ENCODE results near the gene RNF31. TPM values are rescaled to one million over a fixed set of nuclear protein-coding genes. Genes with fewer than 3 reads are reported as not detected.

RNF31 gene
- total RNA-seq, 2 donors from 2014 or later: 73.8 to 76.9 TPM

GRCh38 chr14:24113801-24114531, 33.3 kb upstream of the RNF31 start:
- no peaks in the 10 kb centered on the region for H3K27me3 ChIP-seq (replicated peaks; ENCODE audit: insufficient read depth)
- H3K9me3 ChIP-seq: no peaks in the 10 kb centered on the region
- H3K27ac ChIP-seq: peak overlapping the region; percentile 99
- TF ChIP-seq POLR2A (IDR thresholded peaks at IDR 0.05) (peak; percentile 26), POLR2AphosphoS5 (IDR thresholded peaks at IDR 0.05) (no peak), CTCF (IDR thresholded peaks at IDR 0.05) (no peak)
- H3K36me3 ChIP-seq: peaks cover 2 to 7% of the 10 kb centered on the region in 2 donors
- peak overlapping the region; percentile 62 to 69 for H3K4me3 ChIP-seq
- peak; percentile 75 for DNase-seq (ENCODE audit: low spot score)
- under 1% methylated on average over 42 of the region's 42 CpGs for WGBS
- intact Hi-C loops (cut with DNase I): loop anchor here (2.0 kb wide), 2 partner anchors 19 to 27 kb away; partner anchors contain the start of genes EMC9 and PCK2
- H3K4me1 ChIP-seq (replicated peaks): peaks cover 4% of the 10 kb centered on the region

GRCh38 chr14:24114532-24115421, 32.5 kb upstream of the RNF31 start, which contains the start of the genes DCAF11 and NRL:
Gene DCAF11, plus strand, starts transcription at chr14:24114777. Its CDS starts 818 bp downstream, at chr14:24115595.
Gene NRL, minus strand, starts transcription at chr14:24114949. Its CDS starts 32,101 bp downstream, at chr14:24082848.
- H3K27ac ChIP-seq: peak within 1 kb of the TSS; percentile 99
- WGBS: under 1% methylated on average over 64 of the region's 65 CpGs
- no peaks in the 10 kb centered on the region for H3K9me3 ChIP-seq
- H3K4me3 ChIP-seq: peak within 1 kb of the TSS; percentile 62 to 69
- intact Hi-C loops (cut with DNase I): loop anchor here (2.0 kb wide), 2 partner anchors 20 to 26 kb away; partner anchors contain the start of genes EMC9 and PCK2
- DNase-seq (ENCODE audit: low spot score): peak; percentile 99
- peaks cover 2 to 14% of the 10 kb centered on the region in 2 donors for H3K36me3 ChIP-seq
- H3K27me3 ChIP-seq (replicated peaks; ENCODE audit: insufficient read depth): no peaks in the 10 kb centered on the region
- TF ChIP-seq CTCF (IDR thresholded peaks at IDR 0.05): peak in 1 of 4 experiments; percentile 2
- peak; percentile 93 for TF ChIP-seq POLR2AphosphoS5 (IDR thresholded peaks at IDR 0.05)
- peak; percentile 84 for TF ChIP-seq POLR2A (IDR thresholded peaks at IDR 0.05)
- peaks cover 4% of the 10 kb centered on the region for H3K4me1 ChIP-seq (replicated peaks)

GRCh38 chr14:24115422-24116127, 31.7 kb upstream of the RNF31 start:
- no peak for DNase-seq (ENCODE audit: low spot score)
- peaks cover 4% of the 10 kb centered on the region for H3K4me1 ChIP-seq (replicated peaks)
- peaks cover 6 to 15% of the 10 kb centered on the region in 2 donors for H3K36me3 ChIP-seq
- peak overlapping the region; percentile 62 to 69 for H3K4me3 ChIP-seq
- intact Hi-C loops (cut with DNase I): loop anchor here (2.0 kb wide), 2 partner anchors 21 to 25 kb away; partner anchors contain the start of genes EMC9 and PCK2
- WGBS: 2% methylated on average over 14 of the region's 14 CpGs
- no peaks in the 10 kb centered on the region for H3K27me3 ChIP-seq (replicated peaks; ENCODE audit: insufficient read depth)
- H3K27ac ChIP-seq: peak overlapping the region; percentile 99
- TF ChIP-seq POLR2AphosphoS5 (IDR thresholded peaks at IDR 0.05): no peak
- TF ChIP-seq POLR2A (IDR thresholded peaks at IDR 0.05): no peak
- TF ChIP-seq CTCF (IDR thresholded peaks at IDR 0.05): no peak
- no peaks in the 10 kb centered on the region for H3K9me3 ChIP-seq

- H3K4me3 ChIP-seq: peak overlapping the region; percentile 62 to 69
- WGBS: 72% methylated on average over 6 of the region's 6 CpGs
- H3K36me3 ChIP-seq: peaks cover 11 to 22% of the 10 kb centered on the region in 2 donors
- H3K27ac ChIP-seq: peak overlapping the region; percentile 99
- TF ChIP-seq POLR2A (IDR thresholded peaks at IDR 0.05) (no peak), CTCF (IDR thresholded peaks at IDR 0.05) (no peak), POLR2AphosphoS5 (IDR thresholded peaks at IDR 0.05) (no peak)
- intact Hi-C loops (cut with DNase I): no loop called here
- DNase-seq (ENCODE audit: low spot score): no peak
- H3K27me3 ChIP-seq (replicated peaks; ENCODE audit: insufficient read depth): no peaks in the 10 kb centered on the region
- H3K4me1 ChIP-seq (replicated peaks): peaks cover 4% of the 10 kb centered on the region
- H3K9me3 ChIP-seq: no peaks in the 10 kb centered on the region
Measured at GRCh38 chr14:24116128-24116814, 31.0 kb upstream of the RNF31 start.
